Measurements from ENCODE around the gene NDST1. TPM values are rescaled to one million over a fixed set of nuclear protein-coding genes. Genes with fewer than 3 reads are reported as not detected.

NDST1 gene
- polyA plus RNA-seq, 1 donor, result 46.9 TPM

- no peak for DNase-seq (ENCODE audit: low read depth)
Measured at GRCh38 chr5:150544611-150545219, 36.8 kb downstream of the NDST1 start.

- no peak for DNase-seq (ENCODE audit: low read depth)
Measured at GRCh38 chr5:150545246-150545645, 37.3 kb downstream of the NDST1 start.

- DNase-seq (ENCODE audit: low read depth), result no peak
Measured at GRCh38 chr5:150548123-150548522, 40.2 kb downstream of the NDST1 start.

GRCh38 chr5:150549735-150550134 is 41.8 kb downstream of the NDST1 start:
- no peak for DNase-seq (ENCODE audit: low read depth)

GRCh38 chr5:150550286-150550685 is 42.4 kb downstream of the NDST1 start:
- DNase-seq (ENCODE audit: low read depth), result no peak

GRCh38 chr5:150551066-150551465 is 43.1 kb downstream of the NDST1 start:
- DNase-seq (ENCODE audit: low read depth), result no peak

- no peak for DNase-seq (ENCODE audit: low read depth)
Measured at GRCh38 chr5:150553402-150553801, 45.5 kb downstream of the NDST1 start.

GRCh38 chr5:150553911-150554310 is 46.0 kb downstream of the NDST1 start:
- DNase-seq (ENCODE audit: low read depth), result no peak

- DNase-seq (ENCODE audit: low read depth), result no peak
Measured at GRCh38 chr5:150554857-150555256, 46.9 kb downstream of the NDST1 start.

GRCh38 chr5:150556106-150556505 is 48.2 kb downstream of the NDST1 start:
- no peak for DNase-seq (ENCODE audit: low read depth)

- no peak for DNase-seq (ENCODE audit: low read depth)
Measured at GRCh38 chr5:150556859-150557508, 49.1 kb downstream of the NDST1 start.

- no peak for DNase-seq (ENCODE audit: low read depth)
Measured at GRCh38 chr5:150557509-150557872, 49.6 kb downstream of the NDST1 start.

- DNase-seq (ENCODE audit: low read depth), result no peak
Measured at GRCh38 chr5:150558088-150558621, 50.2 kb downstream of the NDST1 start.

GRCh38 chr5:150559088-150559487 is 51.2 kb downstream of the NDST1 start:
- no peak for DNase-seq (ENCODE audit: low read depth)

GRCh38 chr5:150559701-150560100 is 51.8 kb downstream of the NDST1 start:
- DNase-seq (ENCODE audit: low read depth), result no peak

GRCh38 chr5:150560401-150561191 is 52.7 kb downstream of the NDST1 start:
- DNase-seq (ENCODE audit: low read depth), result peak; percentile 64

- DNase-seq (ENCODE audit: low read depth), result no peak
Measured at GRCh38 chr5:150561192-150561512, 53.2 kb downstream of the NDST1 start.

- no peak for DNase-seq (ENCODE audit: low read depth)
Measured at GRCh38 chr5:150561571-150562275, 53.8 kb downstream of the NDST1 start.

GRCh38 chr5:150562832-150563231 is 54.9 kb downstream of the NDST1 start:
- DNase-seq (ENCODE audit: low read depth), result no peak

GRCh38 chr5:150565868-150566267 is 57.9 kb downstream of the NDST1 start:
- DNase-seq (ENCODE audit: low read depth), result no peak

GRCh38 chr5:150567031-150567717 is 59.2 kb downstream of the NDST1 start:
- DNase-seq (ENCODE audit: low read depth), result no peak

GRCh38 chr5:150568663-150569062 is 60.7 kb downstream of the NDST1 start:
- no peak for DNase-seq (ENCODE audit: low read depth)

All from forelimb muscle (tissue), 1 donor.